Transverse colon (tissue), 4 donors: ENCODE data around the gene PIWIL4.

Source experiments
- CTCF ChIP-seq, 5 experiments: fragments of 200-600 bp in 3 of 5; fragments of 450-650 bp in 2 of 5; sonication (generic) in 3 of 5; IDR thresholded peaks; 1 replicate in 2 of 5; 2 replicates in 3 of 5; pipeline ENCODE4 v1.5.1; 2016 to 2017; ENCODE audit warnings: antibody characterized with exemption in 5 of 5, inconsistent platforms in 3 of 5, mild to moderate bottlenecking in 2 of 5, moderate library complexity in 1 of 5
- EP300 ChIP-seq: sonication (generic); formaldehyde crosslinking; IDR thresholded peaks from one replicate; pipeline ENCODE4 v1.6.1; 2017; ENCODE audit warnings: antibody characterized with exemption, low read depth
- POLR2A ChIP-seq: fragments of 450-650 bp; IDR thresholded peaks from one replicate; pipeline ENCODE4 v1.6.1; 2016; ENCODE audit warnings: antibody characterized with exemption, mild to moderate bottlenecking, moderate library complexity
- POLR2AphosphoS5 ChIP-seq, 3 donors: sonication (generic); formaldehyde crosslinking; IDR thresholded peaks; one replicate each; pipeline ENCODE4 v1.6.1; 2016; ENCODE audit warnings: antibody characterized with exemption in 3 of 3

DNA sequence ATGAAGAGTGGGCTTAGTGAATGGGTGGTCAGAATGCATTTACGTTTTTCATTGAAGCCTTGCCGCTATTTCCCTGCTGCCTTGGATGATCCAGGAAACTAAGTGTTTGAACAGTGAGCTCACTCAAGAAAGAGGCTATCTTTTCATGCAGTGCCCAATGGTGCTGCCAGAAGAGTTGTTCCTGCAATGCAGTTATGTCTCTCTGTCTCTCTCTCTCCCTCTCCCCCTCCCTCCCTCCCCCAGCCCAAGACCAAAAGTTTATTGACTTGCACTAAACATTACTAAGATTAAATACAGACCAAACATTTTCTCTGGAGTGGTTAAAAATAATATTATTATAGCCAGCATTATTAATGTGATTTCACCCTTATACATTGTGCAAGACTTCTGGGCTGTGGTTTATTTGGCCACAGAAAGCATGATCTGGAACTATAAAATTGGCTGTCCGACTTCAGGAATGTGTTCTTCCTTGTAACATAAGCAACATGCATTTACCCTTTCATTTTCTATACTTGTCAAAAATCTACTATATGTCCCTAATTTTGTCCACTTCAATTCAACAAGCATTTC, 30.1 kb upstream of the PIWIL4 start:
- TF ChIP-seq CTCF (IDR thresholded peaks at IDR 0.05) (no peak), POLR2A (no peak), POLR2AphosphoS5 (IDR thresholded peaks at IDR 0.05) (no peak), EP300 (no peak)
